Stimulated activated CD4-positive, alpha-beta T cell treated with anti-CD3 and anti-CD28 coated beads, Interleukin-4, amount 100 ng/mL, for 1 hour (primary cell): ENCODE measurements around the gene TBC1D5.
"Not testable (repeated sequence)": the region's sequence is repeated elsewhere in the genome, so short reads cannot be mapped to it uniquely, and the experiment has no call there.

Experiments
- DNase-seq: peaks from one replicate; pipeline ENCODE4 v3.0.0-alpha.2; 2020

TBC1D5 gene

GRCh38 chr3:17394541-17395155 is 347.8 kb downstream of the TBC1D5 start:
- DNase-seq = no peak

GRCh38 chr3:17392516-17392915 is 349.9 kb downstream of the TBC1D5 start:
- not testable (repeated sequence) for DNase-seq

GRCh38 chr3:17390785-17391184 is 351.6 kb downstream of the TBC1D5 start:
- DNase-seq = no peak

- DNase-seq = no peak
Observed at GRCh38 chr3:17387108-17387507, 355.3 kb downstream of the TBC1D5 start.

- DNase-seq = no peak
Observed at GRCh38 chr3:17386432-17386831, 356.0 kb downstream of the TBC1D5 start.

- DNase-seq = no peak
Observed at GRCh38 chr3:17384567-17385296, 357.7 kb downstream of the TBC1D5 start.

GRCh38 chr3:17373304-17373703 is 369.1 kb downstream of the TBC1D5 start:
- no peak for DNase-seq

GRCh38 chr3:17372362-17373210 is 369.8 kb downstream of the TBC1D5 start:
- no peak for DNase-seq

GRCh38 chr3:17369973-17370372 is 372.5 kb downstream of the TBC1D5 start:
- no peak for DNase-seq

- DNase-seq = no peak
Observed at GRCh38 chr3:17367171-17367570, 375.3 kb downstream of the TBC1D5 start.

- DNase-seq = no peak
Observed at GRCh38 chr3:17360991-17361390, 381.4 kb downstream of the TBC1D5 start.

- DNase-seq = no peak
Observed at GRCh38 chr3:17359911-17360310, 382.5 kb downstream of the TBC1D5 start.

- DNase-seq = no peak
Observed at GRCh38 chr3:17357035-17357710, 385.3 kb downstream of the TBC1D5 start.

- DNase-seq = no peak
Observed at GRCh38 chr3:17356585-17356984, 385.8 kb downstream of the TBC1D5 start.

- DNase-seq = no peak
Observed at GRCh38 chr3:17355591-17355990, 386.8 kb downstream of the TBC1D5 start.

GRCh38 chr3:17354341-17354740 is 388.1 kb downstream of the TBC1D5 start:
- no peak for DNase-seq

GRCh38 chr3:17352620-17353019 is 389.8 kb downstream of the TBC1D5 start:
- DNase-seq = no peak

- not testable (repeated sequence) for DNase-seq
Observed at GRCh38 chr3:17351193-17351592, 391.2 kb downstream of the TBC1D5 start.

GRCh38 chr3:17349093-17349492 is 393.3 kb downstream of the TBC1D5 start:
- no peak for DNase-seq

GRCh38 chr3:17342119-17342518 is 400.3 kb downstream of the TBC1D5 start:
- DNase-seq = no peak

- DNase-seq = no peak
Observed at GRCh38 chr3:17340693-17341092, 401.7 kb downstream of the TBC1D5 start.

GRCh38 chr3:17340261-17340660 is 402.2 kb downstream of the TBC1D5 start:
- DNase-seq = no peak

GRCh38 chr3:17339132-17339575 is 403.3 kb downstream of the TBC1D5 start:
- no peak for DNase-seq
